Measurements from ENCODE around the gene NRROS. TPM values are rescaled to one million over a fixed set of nuclear protein-coding genes. Genes with fewer than 3 reads are reported as not detected.

Gene NRROS
- total RNA-seq, 1 donor from 2014 or later = 1.5 TPM

- TF ChIP-seq CTCF (conservative IDR thresholded peaks at IDR 0.05) = no peak
- H3K27me3 Mint-ChIP-seq (ENCODE audit: low read depth) = no peaks in the 10 kb centered on the region
- no peak overlapping the region for H3K4me3 Mint-ChIP-seq
- no peaks in the 10 kb centered on the region for H3K36me3 Mint-ChIP-seq (ENCODE audit: low read depth)
- no peak overlapping the region for H3K27ac Mint-ChIP-seq (ENCODE audit: unreplicated experiment)
- H3K4me1 Mint-ChIP-seq = peaks cover 15% of the 10 kb centered on the region
- DNase-seq (ENCODE audit: low read depth, low spot score) = no peak
- no peaks in the 10 kb centered on the region for H3K9me3 Mint-ChIP-seq
Measured at GRCh38 chr3:196708467-196708866, 69.0 kb downstream of the NRROS start.

Other genes with a start within 250 kb of the NRROS start
- 82.7 and 97.9 TPM in 2 replicates for gene UBXN7, start 207.3 kb upstream of the NRROS start, total RNA-seq
- 40.7 and 44.6 TPM in 2 replicates for gene RNF168, start 135.9 kb upstream of the NRROS start, total RNA-seq
- gene SMCO1, start 124.3 kb upstream of the NRROS start, total RNA-seq = not detected in 2 replicates
- 13.4 and 16.1 TPM in 2 replicates for gene WDR53, start 71.1 kb upstream of the NRROS start, total RNA-seq
- gene FBXO45, start 71.0 kb upstream of the NRROS start, total RNA-seq = 16.9 and 17.9 TPM in 2 replicates
- gene CEP19, start 72.6 kb downstream of the NRROS start, total RNA-seq = 5.8 and 6.3 TPM in 2 replicates
- 36.2 and 37.8 TPM in 2 replicates for gene PIGX, start 72.7 kb downstream of the NRROS start, total RNA-seq
- 92.2 and 96.4 TPM in 2 replicates for gene PAK2, start 100.2 kb downstream of the NRROS start, total RNA-seq
- gene SENP5, start 228.2 kb downstream of the NRROS start, total RNA-seq = 41.3 and 44.4 TPM in 2 replicates

Measured in neural crest cell (in vitro differentiated cells).